HepG2 (cell line): ENCODE results near the gene LRIG1. TPM values are rescaled to one million over a fixed set of nuclear protein-coding genes. Genes with fewer than 3 reads are reported as not detected.

Experiments
- ATAC-seq: fragments of 200-7000 bp; cut with Tn5 transposase; 3 replicates; pipeline ENCODE4 v1.9.1; 2020; ENCODE audit warnings: mild to moderate bottlenecking, moderate library complexity
- BruUV-seq: library from RNA; stranded (reverse); fragments of 400-500 nt; replicated peaks from 2 replicates; lab custom pipeline; 2021; lab: Mats Ljungman, UMichigan
- CTCF ChIA-PET: fragments of 300-600 bp; formaldehyde crosslinking; extraction: SDS; loops from one replicate; lab custom pipeline; 2021; ENCODE audit warnings: low total read pairs, inconsistent platforms, low intra/inter-chr PET ratio; lab: Yijun Ruan, JAX
- POLR2A ChIA-PET: fragments of 350-600 bp; sonication (Branson Sonifier 250); formaldehyde crosslinking; loops from one replicate; lab custom pipeline; 2020; ENCODE audit warnings: antibody characterized with exemption, inconsistent platforms; lab: Yijun Ruan, JAX
- DNase-seq: peaks from one replicate; pipeline ENCODE4 v3.0.0-alpha.2; 2015; ENCODE audit warnings: low spot score
- FAIRE-seq: peaks from 3 replicates; lab custom pipeline; 2011; peaks lifted over from hg19 to GRCh38; lab: Jason Lieb, UNC
- H2AFZ ChIP-seq: one replicate; pipeline ENCODE4 v1.6.1; 2011; ENCODE audit warnings: low read length, inconsistent platforms
- H3K27ac ChIP-seq: fragments of 300-600 bp; 3 replicates; pipeline ENCODE4 v1.8.0; 2011; ENCODE audit warnings: mixed run types, mild to moderate bottlenecking, mixed read lengths, low read length, inconsistent platforms; ENCODE audit not compliant: insufficient read depth; ENCODE audit errors: extremely low read length
- H3K27me3 ChIP-seq, 2 experiments: fragments of 200-600 bp in 1 of 2; 2 replicates in 1 of 2; 3 replicates in 1 of 2; pipeline versions ENCODE4 v1.6.0 to v1.8.0; 2011; ENCODE audit warnings: low read length in 2 of 2, mild to moderate bottlenecking in 2 of 2, moderate library complexity in 2 of 2, inconsistent platforms in 1 of 2; ENCODE audit not compliant: insufficient read depth in 2 of 2, control insufficient read depth in 1 of 2
- H3K36me3 ChIP-seq, 2 experiments: fragments of 200-600 bp in 1 of 2; replicated peaks in 1 of 2; 2 replicates in 1 of 2; 3 replicates in 1 of 2; pipeline versions ENCODE4 v1.5.1 to v1.8.0; 2011; ENCODE audit warnings: low read length in 2 of 2, inconsistent platforms in 1 of 2; ENCODE audit not compliant: insufficient read depth in 2 of 2, control insufficient read depth in 1 of 2
- H3K4me1 ChIP-seq: 2 replicates; pipeline ENCODE4 v1.5.1; 2012; ENCODE audit warnings: low read length, inconsistent platforms; ENCODE audit not compliant: insufficient read depth
- H3K4me2 ChIP-seq: 2 replicates; pipeline ENCODE4 v1.6.0; 2011; ENCODE audit warnings: low read depth, low read length, inconsistent platforms
- H3K4me3 ChIP-seq, 3 experiments: fragments of 200-600 bp in 1 of 3; sonication (generic), shearing (Covaris generic) in 1 of 3; replicated peaks in 1 of 3; 2 replicates each; pipeline ENCODE4 v1.5.1; 2011 to 2016; ENCODE audit warnings: low read length in 3 of 3, inconsistent platforms in 2 of 3, low read depth in 2 of 3, mild to moderate bottlenecking in 2 of 3, control low read depth in 1 of 3, mixed read lengths in 1 of 3; ENCODE audit not compliant: insufficient read depth in 1 of 3
- H3K79me2 ChIP-seq: one replicate; pipeline ENCODE4 v1.6.1; 2011; ENCODE audit warnings: low read length, inconsistent platforms; ENCODE audit not compliant: insufficient read depth
- H3K9ac ChIP-seq: 2 replicates; pipeline ENCODE4 v1.6.0; 2011; ENCODE audit warnings: mild to moderate bottlenecking, low read depth, low read length, inconsistent platforms; ENCODE audit not compliant: insufficient read depth
- H3K9me3 ChIP-seq: 2 replicates; pipeline ENCODE4 v1.5.1; 2012; ENCODE audit warnings: mild to moderate bottlenecking, low read length
- H4K20me1 ChIP-seq: 2 replicates; pipeline ENCODE4 v1.6.0; 2011; ENCODE audit warnings: inconsistent platforms, mild to moderate bottlenecking, low read length, moderate library complexity; ENCODE audit not compliant: insufficient read depth
- ARNT ChIP-seq: fragments of 450-650 bp; IDR thresholded peaks from 2 replicates; pipeline ENCODE4 v1.6.1; 2017
- DMAP1 ChIP-seq: IDR thresholded peaks from 2 replicates; pipeline ENCODE4 v1.6.1; 2016
- HHEX ChIP-seq: IDR thresholded peaks from 2 replicates; pipeline ENCODE4 v1.6.1; 2016; ENCODE audit warnings: control low read depth
- MYC ChIP-seq: sonication (generic); formaldehyde crosslinking; IDR thresholded peaks from 2 replicates; pipeline ENCODE4 v1.9.0; 2021; ENCODE audit warnings: missing genetic modification reagents, borderline replicate concordance
- SRSF9 ChIP-seq: fragments of 200-400 bp; formaldehyde crosslinking; IDR thresholded peaks from 2 replicates; pipeline ENCODE4 v1.6.1; 2018; ENCODE audit warnings: borderline replicate concordance, mild to moderate bottlenecking, low read depth, low read length; ENCODE audit not compliant: insufficient read depth, poor library complexity, severe bottlenecking
- STAT5B ChIP-seq: sonication (generic); formaldehyde crosslinking; IDR thresholded peaks from 2 replicates; pipeline ENCODE4 v1.4.0; 2020; ENCODE audit warnings: missing genetic modification reagents
- WGBS: methylation state at CpG from one replicate; pipeline ENCODE4 v1.1.6; 2017; ENCODE audit warnings: low lambda C conversion rate; 5-methylcytosine and 5-hydroxymethylcytosine counted together
- in situ Hi-C: cut with HindIII; loops from 2 replicates; pipeline ENCODE4 v1.10.0; 2017; ENCODE audit warnings: low pct_unique_long_range_greater_than_20kb; ENCODE audit not compliant: extremely low pct_ligation_motif_present
- intact Hi-C: fragments of 100-400 bp; cut with micrococcal nuclease; formaldehyde crosslinking; loops from one replicate; pipeline ENCODE4 v1.10.0; 2022; ENCODE audit not compliant: unreplicated experiment
- polyA plus RNA-seq, 8 experiments: library from polyadenylated mRNA; depleted of rRNA in 3 of 8; stranded (reverse) in 7 of 8; unstranded in 1 of 8; fragments of >200 nt; fragmentation: Illumina TruSeq in 4 of 8; extraction: Trizol in 4 of 8; gene quantifications; 2 replicates each; pipeline versions ENCODE4 v1.2.1 to v1.2.3, GENCODE V29; 2011 to 2016; ENCODE audit warnings: low read depth in 4 of 8, missing spikeins in 1 of 8, mixed read lengths in 1 of 8; ENCODE audit not compliant: insufficient read depth in 1 of 8
- total RNA-seq, 5 experiments: library from RNA; depleted of rRNA; stranded (reverse); fragments of >200 nt; fragmentation: Illumina TruSeq; extraction: Trizol; gene quantifications; 2 replicates each; pipeline ENCODE4 v1.2.3, GENCODE V29; 2016; ENCODE audit warnings: low read depth in 1 of 5
- TF ChIP-seq, protein P1 (sequence below): sonication (generic); formaldehyde crosslinking; IDR thresholded peaks from 2 replicates; pipeline ENCODE4 v1.5.0; 2020; ENCODE audit warnings: missing genetic modification reagents, mild to moderate bottlenecking, borderline replicate concordance
- TF ChIP-seq, protein P2 (sequence below): sonication (generic); formaldehyde crosslinking; IDR thresholded peaks from 2 replicates; pipeline ENCODE4 v1.5.0; 2020; ENCODE audit warnings: missing genetic modification reagents

Gene LRIG1
- total and polyA plus RNA-seq, 2 of the 13 experiments (the other 11 are each of a cell fraction or from before 2014, with no cell fraction given) = 17.8 to 24.8 TPM

DNA sequence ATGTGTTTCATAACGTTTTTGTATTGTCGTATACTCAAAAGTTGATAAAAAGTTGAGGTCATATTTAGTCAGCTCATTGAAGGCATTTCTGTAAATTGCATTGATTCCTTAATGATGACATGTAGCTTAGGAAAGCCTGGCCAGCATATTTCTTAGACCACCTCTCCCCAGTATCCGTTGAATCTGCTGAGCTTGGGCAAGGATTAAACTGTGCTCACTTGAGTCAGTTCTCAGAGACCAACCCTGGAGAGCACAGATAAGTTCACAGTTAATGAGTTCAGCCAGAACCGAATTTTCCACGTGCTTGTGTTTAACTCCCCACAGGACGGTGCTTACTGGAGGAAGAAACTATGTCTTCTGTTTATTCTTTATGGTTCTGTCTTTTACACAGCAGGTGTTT lies 147.3 kb downstream of the LRIG1 start:
- TF ChIP-seq, protein P1, sequence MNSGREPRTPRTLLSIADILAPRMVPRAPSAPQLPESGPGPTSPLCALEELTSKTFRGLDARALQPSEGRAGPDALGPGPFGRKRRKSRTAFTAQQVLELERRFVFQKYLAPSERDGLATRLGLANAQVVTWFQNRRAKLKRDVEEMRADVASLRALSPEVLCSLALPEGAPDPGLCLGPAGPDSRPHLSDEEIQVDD (CRISPR knock-in tag) = no peak
- TF ChIP-seq STAT5B (CRISPR knock-in tag) = no peak
- TF ChIP-seq, protein P2, sequence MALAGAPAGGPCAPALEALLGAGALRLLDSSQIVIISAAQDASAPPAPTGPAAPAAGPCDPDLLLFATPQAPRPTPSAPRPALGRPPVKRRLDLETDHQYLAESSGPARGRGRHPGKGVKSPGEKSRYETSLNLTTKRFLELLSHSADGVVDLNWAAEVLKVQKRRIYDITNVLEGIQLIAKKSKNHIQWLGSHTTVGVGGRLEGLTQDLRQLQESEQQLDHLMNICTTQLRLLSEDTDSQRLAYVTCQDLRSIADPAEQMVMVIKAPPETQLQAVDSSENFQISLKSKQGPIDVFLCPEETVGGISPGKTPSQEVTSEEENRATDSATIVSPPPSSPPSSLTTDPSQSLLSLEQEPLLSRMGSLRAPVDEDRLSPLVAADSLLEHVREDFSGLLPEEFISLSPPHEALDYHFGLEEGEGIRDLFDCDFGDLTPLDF (CRISPR knock-in tag) = no peak
- TF ChIP-seq HHEX = no peak
- no peak for TF ChIP-seq MYC (CRISPR knock-in tag)
- TF ChIP-seq, all 625 proteins: peak for 0
- no peaks in the 10 kb centered on the region for H3K79me2 ChIP-seq
- intact Hi-C loops (no loop called here), in situ Hi-C loops (no loop called here)
- CTCF ChIA-PET = no interaction called here
- 92% methylated on average over 6 of the region's 6 CpGs for WGBS
- no TSS peak for BruUV-seq
- H3K4me1 ChIP-seq = no peaks in the 10 kb centered on the region
- H3K36me3 ChIP-seq = no peaks in the 10 kb centered on the region
- H3K27ac ChIP-seq = no peak overlapping the region
- H3K4me2 ChIP-seq = no peak overlapping the region
- H3K9ac ChIP-seq = no peak overlapping the region
- no peak for FAIRE-seq
- no peak for ATAC-seq
- POLR2A ChIA-PET = no interaction called here
- no peaks in the 10 kb centered on the region for H3K9me3 ChIP-seq
- no peak overlapping the region for H3K4me3 ChIP-seq
- no peaks in the 10 kb centered on the region for H3K27me3 ChIP-seq
- H2AFZ ChIP-seq = no peak overlapping the region
- no peaks in the 10 kb centered on the region for H4K20me1 ChIP-seq
- DNase-seq = no peak

DNA sequence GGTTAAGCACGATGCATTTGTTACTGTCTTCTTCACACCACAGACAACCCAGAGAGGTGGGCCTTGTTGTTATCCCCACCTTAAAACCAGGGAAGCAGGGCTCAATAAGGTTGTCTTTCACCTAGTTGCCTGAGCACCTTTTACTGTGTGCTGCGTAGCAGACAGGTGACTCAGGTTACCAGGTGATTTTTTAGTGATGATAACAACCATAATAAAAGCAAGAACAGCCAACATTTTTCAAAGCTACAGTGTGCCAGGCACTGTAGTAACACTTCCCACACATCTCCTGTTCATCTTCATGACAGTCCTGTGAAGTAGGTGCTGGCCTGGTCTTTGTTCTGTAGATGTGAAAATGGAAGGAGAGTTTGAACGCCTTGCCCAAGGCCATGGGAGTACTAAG lies 147.8 kb downstream of the LRIG1 start:
- in situ Hi-C loops = no loop called here
- 96% methylated on average over 3 of the region's 3 CpGs for WGBS
- POLR2A ChIA-PET = no interaction called here
- Histone ChIP-seq H3K4me1 (no peaks in the 10 kb centered on the region), H2AFZ (no peak overlapping the region), H3K4me3 (no peak overlapping the region), H4K20me1 (no peaks in the 10 kb centered on the region), H3K79me2 (no peaks in the 10 kb centered on the region), H3K4me2 (no peak overlapping the region), H3K27me3 (no peaks in the 10 kb centered on the region), H3K36me3 (no peaks in the 10 kb centered on the region; a peak in 1 of 5 replicates), H3K27ac (no peak overlapping the region), H3K9ac (no peak overlapping the region), H3K9me3 (no peaks in the 10 kb centered on the region)
- TF ChIP-seq SRSF9 (no peak), DMAP1 (CRISPR knock-in tag) (no peak), ARNT (no peak)
- intact Hi-C loops = no loop called here
- no peak for DNase-seq
- CTCF ChIA-PET = no interaction called here
- peak; percentile 8 for FAIRE-seq
- no peak for ATAC-seq
- BruUV-seq = no TSS peak
